DND-41 (cell line): ENCODE data around the gene PRMT6.

Experiments used
- ATAC-seq: fragments of 200-7000 bp; cut with Tn5 transposase; 3 replicates; pipeline ENCODE4 v1.9.1; 2021; ENCODE audit warnings: low read depth; ENCODE audit not compliant: insufficient read depth
- DNase-seq: peaks from one replicate; pipeline ENCODE4 v3.0.0-alpha.2; 2020
- H2AFZ ChIP-seq: 2 replicates; pipeline ENCODE4 v1.6.0; 2012; ENCODE audit warnings: low read depth, low read length
- H3K27ac ChIP-seq: 2 replicates; pipeline ENCODE4 v1.5.1; 2012; ENCODE audit warnings: low read length, inconsistent platforms
- H3K27me3 ChIP-seq: fragments of 200-600 bp; sonication (generic); 2 replicates; pipeline ENCODE4 v1.6.0; 2012; ENCODE audit warnings: low read length, mild to moderate bottlenecking, inconsistent platforms; ENCODE audit not compliant: insufficient read depth, poor library complexity
- H3K36me3 ChIP-seq: 2 replicates; pipeline ENCODE4 v1.5.1; 2012; ENCODE audit warnings: low read length, inconsistent platforms; ENCODE audit not compliant: insufficient read depth
- H3K4me1 ChIP-seq: 2 replicates; pipeline ENCODE4 v1.5.1; 2012; ENCODE audit warnings: mild to moderate bottlenecking, low read length; ENCODE audit not compliant: insufficient read depth
- H3K4me2 ChIP-seq: 2 replicates; pipeline ENCODE4 v1.6.0; 2012; ENCODE audit warnings: mild to moderate bottlenecking, moderate library complexity, low read length, inconsistent platforms; ENCODE audit not compliant: insufficient read depth
- H3K4me3 ChIP-seq, 2 experiments: fragments of 200-600 bp in 1 of 2; shearing (Covaris generic) in 1 of 2; 2 replicates each; pipeline ENCODE4 v1.5.1; 2012 to 2016; ENCODE audit warnings: inconsistent platforms in 2 of 2, low read length in 2 of 2, mild to moderate bottlenecking in 2 of 2, low read depth in 1 of 2, moderate library complexity in 1 of 2
- H3K79me2 ChIP-seq: 2 replicates; pipeline ENCODE4 v1.6.0; 2012; ENCODE audit warnings: low read length, inconsistent platforms; ENCODE audit not compliant: insufficient read depth
- H3K9ac ChIP-seq: 2 replicates; pipeline ENCODE4 v1.6.0; 2012; ENCODE audit warnings: low read depth, mild to moderate bottlenecking, inconsistent platforms, low read length, moderate library complexity
- H3K9me3 ChIP-seq: 2 replicates; pipeline ENCODE4 v1.5.1; 2012; ENCODE audit warnings: low read length, moderate library complexity, mild to moderate bottlenecking, inconsistent platforms; ENCODE audit not compliant: insufficient read depth, severe bottlenecking
- H4K20me1 ChIP-seq: 2 replicates; pipeline ENCODE4 v1.6.0; 2012; ENCODE audit warnings: low read length; ENCODE audit not compliant: insufficient read depth
- EZH2 ChIP-seq: IDR thresholded peaks from 3 replicates; pipeline ENCODE4 v1.6.1; 2012; ENCODE audit warnings: borderline replicate concordance, low read depth, mild to moderate bottlenecking, moderate library complexity, low read length, inconsistent platforms; ENCODE audit not compliant: severe bottlenecking
- TF ChIP-seq, protein P1 (sequence below): IDR thresholded peaks from 2 replicates; pipeline ENCODE4 v1.5.1; 2012; ENCODE audit warnings: borderline replicate concordance, low read length, moderate library complexity, mild to moderate bottlenecking; ENCODE audit not compliant: poor library complexity, severe bottlenecking; ENCODE audit errors: extremely low read depth

The PRMT6 gene

GRCh38 chr1:107098961-107099360 is 42.5 kb downstream of the PRMT6 start:
- no peak overlapping the region for H3K9ac ChIP-seq
- H3K27me3 ChIP-seq: no peaks in the 10 kb centered on the region
- no peaks in the 10 kb centered on the region for H4K20me1 ChIP-seq
- no peak overlapping the region for H2AFZ ChIP-seq
- ATAC-seq (no peak), DNase-seq (no peak)
- no peak overlapping the region for H3K4me2 ChIP-seq
- no peaks in the 10 kb centered on the region for H3K4me1 ChIP-seq
- H3K79me2 ChIP-seq: no peaks in the 10 kb centered on the region
- H3K27ac ChIP-seq: no peak overlapping the region
- no peak overlapping the region for H3K4me3 ChIP-seq
- no peak for TF ChIP-seq EZH2
- TF ChIP-seq, protein P1, sequence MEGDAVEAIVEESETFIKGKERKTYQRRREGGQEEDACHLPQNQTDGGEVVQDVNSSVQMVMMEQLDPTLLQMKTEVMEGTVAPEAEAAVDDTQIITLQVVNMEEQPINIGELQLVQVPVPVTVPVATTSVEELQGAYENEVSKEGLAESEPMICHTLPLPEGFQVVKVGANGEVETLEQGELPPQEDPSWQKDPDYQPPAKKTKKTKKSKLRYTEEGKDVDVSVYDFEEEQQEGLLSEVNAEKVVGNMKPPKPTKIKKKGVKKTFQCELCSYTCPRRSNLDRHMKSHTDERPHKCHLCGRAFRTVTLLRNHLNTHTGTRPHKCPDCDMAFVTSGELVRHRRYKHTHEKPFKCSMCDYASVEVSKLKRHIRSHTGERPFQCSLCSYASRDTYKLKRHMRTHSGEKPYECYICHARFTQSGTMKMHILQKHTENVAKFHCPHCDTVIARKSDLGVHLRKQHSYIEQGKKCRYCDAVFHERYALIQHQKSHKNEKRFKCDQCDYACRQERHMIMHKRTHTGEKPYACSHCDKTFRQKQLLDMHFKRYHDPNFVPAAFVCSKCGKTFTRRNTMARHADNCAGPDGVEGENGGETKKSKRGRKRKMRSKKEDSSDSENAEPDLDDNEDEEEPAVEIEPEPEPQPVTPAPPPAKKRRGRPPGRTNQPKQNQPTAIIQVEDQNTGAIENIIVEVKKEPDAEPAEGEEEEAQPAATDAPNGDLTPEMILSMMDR: no peak
- no peaks in the 10 kb centered on the region for H3K36me3 ChIP-seq
- no peaks in the 10 kb centered on the region for H3K9me3 ChIP-seq

DNA sequence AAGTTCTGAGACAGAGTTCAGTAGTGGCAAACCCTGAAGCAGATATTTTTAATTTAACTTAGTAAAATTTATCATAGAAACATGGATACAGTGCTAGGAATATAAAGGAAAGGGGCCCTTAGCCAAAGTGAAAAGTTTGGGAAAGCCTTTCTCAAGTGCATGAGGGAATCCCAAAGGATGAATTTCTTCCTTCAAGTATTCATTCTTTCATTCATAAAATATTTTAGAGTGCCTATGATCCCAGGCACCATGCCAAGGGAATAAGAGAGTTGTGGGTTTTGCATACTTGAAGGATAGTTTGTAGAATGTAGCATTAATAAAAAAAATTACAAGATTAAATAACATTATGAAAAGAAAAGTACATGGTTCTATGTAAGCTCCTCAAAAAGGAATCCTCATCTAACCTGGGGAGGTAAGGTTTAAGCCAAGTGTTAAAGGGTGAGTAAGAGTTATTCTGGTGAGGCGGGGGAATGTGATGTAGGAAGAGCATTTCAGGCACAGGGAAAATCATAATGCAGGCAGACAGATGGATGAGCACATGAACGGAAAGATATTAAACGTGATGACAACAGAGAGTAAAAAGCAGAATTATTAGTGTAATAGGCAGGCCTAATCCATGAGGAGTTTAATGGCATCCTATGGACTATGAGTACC is 44.0 kb downstream of the PRMT6 start:
- no peak overlapping the region for H3K4me2 ChIP-seq
- ATAC-seq (no peak), DNase-seq (no peak)
- no peak overlapping the region for H2AFZ ChIP-seq
- no peak overlapping the region for H3K9ac ChIP-seq
- H3K9me3 ChIP-seq: no peaks in the 10 kb centered on the region
- H3K27ac ChIP-seq: no peak overlapping the region
- TF ChIP-seq EZH2: no peak
- TF ChIP-seq, protein P1: no peak
- no peak overlapping the region for H3K4me3 ChIP-seq
- H3K36me3 ChIP-seq: no peaks in the 10 kb centered on the region
- H4K20me1 ChIP-seq: no peaks in the 10 kb centered on the region
- H3K79me2 ChIP-seq: no peaks in the 10 kb centered on the region
- no peaks in the 10 kb centered on the region for H3K4me1 ChIP-seq
- H3K27me3 ChIP-seq: no peaks in the 10 kb centered on the region

GRCh38 chr1:107105914-107106313 is 49.4 kb downstream of the PRMT6 start:
- no peaks in the 10 kb centered on the region for H3K36me3 ChIP-seq
- no peak for TF ChIP-seq EZH2
- TF ChIP-seq, protein P1: no peak
- no peaks in the 10 kb centered on the region for H3K4me1 ChIP-seq
- H3K27ac ChIP-seq: no peak overlapping the region
- no peak overlapping the region for H3K4me2 ChIP-seq
- H4K20me1 ChIP-seq: no peaks in the 10 kb centered on the region
- DNase-seq (no peak), ATAC-seq (no peak)
- H2AFZ ChIP-seq: no peak overlapping the region
- H3K27me3 ChIP-seq: no peaks in the 10 kb centered on the region
- no peaks in the 10 kb centered on the region for H3K79me2 ChIP-seq
- H3K9me3 ChIP-seq: no peaks in the 10 kb centered on the region
- no peak overlapping the region for H3K9ac ChIP-seq
- H3K4me3 ChIP-seq: no peak overlapping the region
